ENCODE results near the gene LIMK2. TPM values are rescaled to one million over a fixed set of nuclear protein-coding genes. Genes with fewer than 3 reads are reported as not detected.
"Not testable (repeated sequence)": the region's sequence is repeated elsewhere in the genome, so short reads cannot be mapped to it uniquely, and the experiment has no call there.

LIMK2 gene
- total RNA-seq, 2 experiments from 2014 or later: 32.2 to 47.3 TPM

DNA sequence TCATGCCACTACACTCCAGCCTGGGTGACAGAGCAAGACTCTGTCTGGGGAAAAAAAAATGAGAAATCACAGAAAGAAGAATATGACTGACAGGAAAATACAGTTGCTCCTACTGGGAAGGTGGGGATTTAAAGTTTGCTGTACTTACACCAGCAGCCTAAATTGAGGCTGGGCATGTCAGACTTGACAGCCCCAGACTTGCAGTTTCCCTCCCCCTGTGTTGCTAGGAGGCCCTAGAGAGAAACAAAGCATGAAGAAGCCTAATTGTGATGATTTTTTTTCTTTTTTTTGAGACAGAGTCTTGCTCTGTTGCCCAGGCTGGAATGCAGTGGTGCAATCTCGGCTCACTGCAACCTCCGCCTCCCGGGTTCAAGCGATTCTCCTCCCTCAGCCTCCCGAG is 17.4 kb upstream of the LIMK2 start:
- H3K36me3 Mint-ChIP-seq; H3K9me3 Mint-ChIP-seq (ENCODE audit: low read depth); CTCF ChIA-PET; ATAC-seq; H3K27me3 Mint-ChIP-seq; H3K4me3 Mint-ChIP-seq; H3K4me1 Mint-ChIP-seq; DNase-seq; H3K27ac Mint-ChIP-seq: not testable (repeated sequence)

DNA sequence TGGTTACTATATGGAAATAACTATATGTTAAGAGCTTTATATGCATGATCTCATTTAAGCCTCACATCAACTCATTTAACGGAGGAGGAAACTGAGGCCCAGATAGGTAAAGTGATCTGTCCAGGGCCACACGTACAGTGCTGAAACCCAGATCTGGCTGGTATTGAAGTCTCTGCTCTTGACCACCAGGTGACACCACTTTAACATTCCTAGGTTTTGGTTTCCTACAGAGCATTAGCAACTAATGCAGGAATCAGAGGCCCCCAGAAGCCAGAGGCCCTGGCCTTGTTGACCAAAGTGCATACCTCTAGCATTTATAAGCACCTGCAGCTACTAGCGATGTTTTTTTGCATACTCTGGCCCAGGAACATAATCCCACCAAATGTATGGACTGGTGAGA is 12.9 kb upstream of the LIMK2 start:
- DNase-seq (no peak), ATAC-seq (no peak)
- no peaks in the 10 kb centered on the region for H3K27me3 Mint-ChIP-seq
- no peaks in the 10 kb centered on the region for H3K36me3 Mint-ChIP-seq
- H3K27ac Mint-ChIP-seq: no peak overlapping the region
- CTCF ChIA-PET: interaction anchor here (0.9 kb wide), 1 partner anchor 74 kb away, joined by 5 read pairs; no protein-coding TSS in a partner anchor
- no peak overlapping the region for H3K4me3 Mint-ChIP-seq
- no peaks in the 10 kb centered on the region for H3K9me3 Mint-ChIP-seq (ENCODE audit: low read depth)
- no peaks in the 10 kb centered on the region for H3K4me1 Mint-ChIP-seq

DNA sequence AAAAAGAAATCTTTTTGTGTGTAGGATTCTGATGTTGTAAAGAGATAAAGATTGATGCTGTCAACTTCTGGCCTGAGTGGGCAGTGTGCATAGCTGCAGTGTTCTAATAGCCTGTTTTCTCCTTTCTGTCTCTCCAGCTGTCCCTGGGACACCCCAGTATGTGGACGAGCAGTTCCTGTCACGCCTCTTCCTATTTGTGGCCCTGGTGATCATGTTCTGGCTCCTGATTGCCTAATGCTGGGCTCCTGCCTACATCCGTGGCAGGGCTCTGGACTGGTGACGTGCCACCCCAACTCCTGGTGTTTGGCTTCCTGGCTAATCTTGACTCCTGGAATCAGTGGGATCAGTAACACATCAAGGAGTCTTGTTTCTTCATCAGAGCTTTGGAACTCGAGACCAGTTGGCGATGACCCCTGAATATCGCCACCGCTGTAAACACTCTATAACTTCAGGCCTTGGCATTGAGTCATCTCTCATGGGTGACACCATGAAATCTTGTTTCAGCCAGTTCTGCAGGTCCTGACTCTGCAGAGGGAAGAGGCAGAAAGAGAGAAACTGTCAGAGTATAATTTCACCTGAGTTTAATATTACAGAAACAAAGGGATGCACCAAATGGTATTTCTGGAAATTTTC is 7.6 kb upstream of the LIMK2 start:
- not testable (repeated sequence) for DNase-seq; H3K4me1 Mint-ChIP-seq; ATAC-seq; H3K27ac Mint-ChIP-seq; H3K4me3 Mint-ChIP-seq; H3K36me3 Mint-ChIP-seq; H3K9me3 Mint-ChIP-seq (ENCODE audit: low read depth); H3K27me3 Mint-ChIP-seq
- CTCF ChIA-PET: interaction anchor here (0.6 kb wide), 1 partner anchor 18 kb away, joined by 4 read pairs; no protein-coding TSS in a partner anchor

DNA sequence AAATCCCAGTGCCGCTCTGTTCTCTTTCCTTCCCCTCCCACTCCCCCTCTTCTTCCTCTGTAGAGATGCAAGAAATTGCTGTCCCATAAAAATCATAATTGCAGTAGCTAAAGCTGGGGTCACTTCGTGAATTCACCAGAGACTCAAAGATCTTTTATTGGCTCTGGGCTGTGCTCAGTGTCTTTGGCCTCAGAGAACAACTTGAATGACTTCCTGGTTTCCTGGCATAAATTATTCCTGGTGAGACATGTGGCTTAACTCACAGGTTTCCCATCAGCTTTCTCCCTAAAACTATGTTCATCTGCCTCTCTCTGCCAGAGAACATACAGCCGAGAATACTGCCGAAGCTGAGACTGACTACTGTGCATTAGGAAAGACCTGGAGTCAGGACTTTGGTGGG is 7.0 kb upstream of the LIMK2 start:
- H3K4me3 Mint-ChIP-seq; H3K36me3 Mint-ChIP-seq; H3K27me3 Mint-ChIP-seq; CTCF ChIA-PET; H3K9me3 Mint-ChIP-seq (ENCODE audit: low read depth); ATAC-seq; H3K4me1 Mint-ChIP-seq; DNase-seq; H3K27ac Mint-ChIP-seq: not testable (repeated sequence)

DNA sequence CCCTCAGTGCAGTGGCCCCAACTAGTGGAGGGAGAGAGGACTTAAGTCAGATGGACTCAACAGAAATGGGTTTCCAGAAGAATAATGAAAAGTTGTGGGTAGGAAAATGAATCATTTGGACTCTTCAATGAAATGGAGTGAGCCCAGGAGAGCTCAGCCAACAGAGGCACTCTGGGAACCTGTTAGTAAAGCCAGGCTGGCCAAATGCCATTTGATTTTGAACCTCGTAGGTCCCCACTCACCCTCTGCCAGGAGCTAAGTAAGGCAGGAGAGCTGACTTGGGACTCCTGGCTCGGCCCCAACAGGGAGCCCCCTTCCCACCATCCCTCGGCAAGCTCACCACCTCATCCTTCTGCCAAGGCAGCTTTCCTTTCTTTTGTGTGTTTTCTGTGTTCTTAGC is 5.6 kb upstream of the LIMK2 start:
- CTCF ChIA-PET: interaction anchor here (2.0 kb wide), 1 partner anchor 107 kb away, joined by 4 read pairs; no protein-coding TSS in a partner anchor
- not testable (repeated sequence) for DNase-seq; H3K9me3 Mint-ChIP-seq (ENCODE audit: low read depth); H3K27ac Mint-ChIP-seq; ATAC-seq; H3K27me3 Mint-ChIP-seq; H3K4me3 Mint-ChIP-seq; H3K36me3 Mint-ChIP-seq
- H3K4me1 Mint-ChIP-seq: peaks cover 16% of the 10 kb centered on the region

DNA sequence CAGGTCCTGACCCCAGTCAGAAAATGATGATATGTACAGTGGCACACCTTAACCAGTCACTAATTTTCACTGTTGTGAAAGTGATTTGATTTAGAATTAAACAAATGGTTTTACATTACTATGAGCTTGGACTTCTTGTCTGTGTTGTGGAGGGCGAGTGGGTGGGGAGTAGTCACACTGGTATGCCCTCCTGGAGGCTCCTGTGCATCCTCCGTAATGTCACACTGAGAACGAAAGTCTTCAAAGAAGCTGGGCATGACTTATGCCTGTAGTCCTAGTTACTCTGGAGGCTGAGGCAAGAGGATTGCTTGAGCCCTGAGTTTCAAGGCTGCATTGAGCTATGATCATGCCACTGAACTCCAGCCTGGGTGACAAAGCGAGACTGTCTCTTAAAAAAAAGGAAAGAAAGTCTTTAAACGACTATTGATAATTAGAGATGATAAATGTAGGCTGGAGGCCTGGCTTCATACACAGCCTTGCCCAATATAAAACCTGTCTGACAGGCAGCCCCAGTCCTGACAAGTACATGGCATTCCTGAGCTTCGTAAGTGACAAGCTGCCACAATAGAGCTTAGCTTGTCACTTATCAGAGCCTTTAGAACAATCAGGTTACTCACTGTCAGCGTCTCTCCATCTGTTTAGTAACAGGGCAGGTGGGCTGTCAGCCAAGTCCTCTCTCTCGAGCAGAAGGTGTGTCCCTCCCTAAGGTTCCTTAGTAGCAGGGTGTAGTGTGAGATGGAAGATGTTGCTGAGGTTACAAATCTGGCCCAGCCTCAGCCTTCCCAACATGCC is 5.0 kb upstream of the LIMK2 start:
- ATAC-seq: no peak
- no peaks in the 10 kb centered on the region for H3K9me3 Mint-ChIP-seq (ENCODE audit: low read depth)
- H3K27me3 Mint-ChIP-seq: no peaks in the 10 kb centered on the region
- peaks cover 21% of the 10 kb centered on the region for H3K4me1 Mint-ChIP-seq
- CTCF ChIA-PET: interaction anchor here (1.0 to 2.0 kb wide), 3 partner anchors 36 to 106 kb away, joined by 3 to 5 read pairs (median 4); no protein-coding TSS in a partner anchor
- no peak for DNase-seq
- H3K36me3 Mint-ChIP-seq: peaks cover 5% of the 10 kb centered on the region
- H3K4me3 Mint-ChIP-seq: no peak overlapping the region
- no peak overlapping the region for H3K27ac Mint-ChIP-seq

DNA sequence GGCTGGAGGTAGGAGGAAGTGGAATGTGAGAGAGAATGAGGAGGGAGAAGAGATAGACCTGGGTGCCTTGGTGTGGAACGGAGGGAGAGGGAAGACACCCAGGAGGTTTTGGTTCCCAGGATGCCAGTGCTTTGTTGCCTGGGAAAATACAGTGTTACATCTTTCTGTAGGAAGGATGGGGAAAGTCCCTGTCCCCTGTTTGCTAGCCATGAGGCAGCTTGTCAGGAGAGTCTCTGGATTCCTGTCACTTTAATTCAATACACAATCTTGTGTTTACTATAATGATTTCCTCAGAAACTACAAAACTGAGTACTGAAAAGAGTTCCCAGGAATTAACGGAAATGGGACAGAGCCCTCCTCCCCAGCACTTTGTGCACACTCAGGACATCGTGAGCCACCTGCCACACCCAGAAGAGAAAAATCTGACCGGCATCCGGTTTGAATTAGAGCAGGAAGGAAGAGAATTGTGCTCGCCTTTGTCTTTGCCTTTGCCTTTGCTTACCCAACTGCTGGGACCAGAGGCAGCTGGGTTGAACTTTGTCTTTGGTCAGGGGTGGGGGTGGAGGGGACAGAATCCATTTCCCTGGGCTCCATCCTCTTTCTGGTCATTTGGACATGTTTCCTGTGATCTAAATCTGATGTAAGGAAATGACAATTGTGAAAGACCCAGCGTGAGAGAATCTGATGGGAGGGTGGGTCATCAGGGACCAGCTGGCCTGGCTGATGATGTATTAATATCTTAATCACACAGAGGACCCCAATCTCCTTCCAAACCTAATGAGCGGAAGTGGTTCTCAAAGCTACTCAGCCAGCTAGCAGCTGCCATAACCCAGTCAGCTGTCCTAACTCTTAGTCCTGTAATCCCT is 1.3 kb upstream of the LIMK2 start:
- Mint-ChIP-seq H3K4me3 (peak overlapping the region; percentile 47), H3K27ac (peak overlapping the region; percentile 88), H3K36me3 (peaks cover 8% of the 10 kb centered on the region), H3K27me3 (no peaks in the 10 kb centered on the region), H3K4me1 (peaks cover 32% of the 10 kb centered on the region), H3K9me3 (ENCODE audit: low read depth) (no peaks in the 10 kb centered on the region)
- DNase-seq: peak; percentile 48
- no peak for ATAC-seq
- CTCF ChIA-PET: interaction anchor here (0.6 to 6.0 kb wide), 22 partner anchors 9 to 210 kb away, joined by 3 to 62 read pairs (median 7); partner anchors contain the start of genes PIK3IP1, RNF185 and SELENOM

DNA sequence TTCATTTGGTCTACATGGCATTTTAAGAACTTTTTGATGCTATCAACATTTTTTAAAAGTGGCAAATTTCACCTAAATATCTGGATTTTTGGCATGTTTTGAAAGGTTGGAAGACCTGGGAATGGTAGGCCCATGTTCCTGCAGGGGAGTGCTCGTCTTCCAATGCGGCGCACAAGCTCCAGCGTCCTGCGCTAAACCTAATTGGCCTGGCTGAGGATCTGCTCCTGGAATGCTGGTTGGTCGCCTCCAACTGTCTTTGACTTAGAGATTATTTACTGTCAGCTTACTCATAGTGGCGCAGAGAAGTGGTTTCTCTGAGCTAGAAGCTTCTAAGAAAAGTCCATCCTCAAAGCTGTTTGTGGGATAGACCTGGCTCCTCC is 626 bp upstream of the LIMK2 start:
- Mint-ChIP-seq H3K9me3 (ENCODE audit: low read depth) (no peaks in the 10 kb centered on the region), H3K27me3 (no peaks in the 10 kb centered on the region), H3K27ac (peak overlapping the region; percentile 88), H3K4me1 (peaks cover 36% of the 10 kb centered on the region), H3K36me3 (peaks cover 13% of the 10 kb centered on the region), H3K4me3 (peak overlapping the region; percentile 81)
- CTCF ChIA-PET: interaction anchor here (0.6 to 6.0 kb wide), 23 partner anchors 9 to 209 kb away, joined by 3 to 62 read pairs (median 5); partner anchors contain the start of genes PIK3IP1, RNF185 and SELENOM
- ATAC-seq (no peak), DNase-seq (no peak)

DNA sequence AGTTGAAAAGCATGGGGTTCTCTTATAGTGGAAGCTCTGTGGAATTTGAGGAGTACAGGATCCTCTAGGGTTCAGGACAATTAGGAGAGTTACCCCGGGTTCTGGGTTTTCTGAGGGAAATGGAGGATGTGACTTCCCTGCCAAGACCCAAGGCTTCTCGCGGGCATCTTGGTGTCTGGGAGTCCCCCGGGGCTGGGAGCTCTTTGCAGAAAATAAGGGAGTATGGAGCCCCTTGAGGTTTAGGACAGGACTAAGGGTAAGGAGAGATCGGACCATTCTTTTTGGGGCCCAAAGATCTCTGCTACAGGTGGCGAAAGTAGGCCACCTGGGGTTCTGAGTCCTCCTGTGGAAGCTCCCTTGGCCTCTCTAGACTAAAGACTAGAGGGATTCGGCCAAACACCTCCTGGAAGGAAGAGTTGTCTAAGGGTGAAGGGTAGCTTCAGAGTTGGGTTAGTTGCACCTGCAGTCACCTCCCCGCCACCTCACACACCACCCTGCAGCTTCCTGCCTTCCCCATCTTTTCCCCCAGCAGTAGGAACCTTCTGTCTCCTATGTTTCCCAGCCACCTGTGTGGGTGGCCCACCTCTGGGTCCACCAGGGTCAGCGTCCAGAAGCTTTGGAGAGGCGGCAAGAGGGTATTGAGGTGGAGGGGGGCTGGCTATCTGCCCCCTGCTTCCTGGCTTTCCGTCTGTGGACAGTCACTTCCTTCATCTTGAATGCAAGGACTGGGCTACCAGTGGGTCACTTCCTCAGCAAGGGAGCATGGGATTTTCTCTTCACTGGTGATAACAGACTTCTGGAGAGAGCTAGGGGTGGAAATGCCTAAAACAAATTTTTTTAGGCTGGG is 908 bp downstream of the LIMK2 start:
- peaks cover 13% of the 10 kb centered on the region for H3K36me3 Mint-ChIP-seq
- no peak for DNase-seq
- no peaks in the 10 kb centered on the region for H3K9me3 Mint-ChIP-seq (ENCODE audit: low read depth)
- ATAC-seq: no peak
- no peaks in the 10 kb centered on the region for H3K27me3 Mint-ChIP-seq
- H3K27ac Mint-ChIP-seq: peak overlapping the region; percentile 75
- peak overlapping the region; percentile 81 for H3K4me3 Mint-ChIP-seq
- peaks cover 43% of the 10 kb centered on the region for H3K4me1 Mint-ChIP-seq
- CTCF ChIA-PET: interaction anchor here (0.7 to 6.0 kb wide), 20 partner anchors 8 to 132 kb away, joined by 3 to 62 read pairs (median 10); partner anchors contain the start of genes PIK3IP1, RNF185 and SELENOM

DNA sequence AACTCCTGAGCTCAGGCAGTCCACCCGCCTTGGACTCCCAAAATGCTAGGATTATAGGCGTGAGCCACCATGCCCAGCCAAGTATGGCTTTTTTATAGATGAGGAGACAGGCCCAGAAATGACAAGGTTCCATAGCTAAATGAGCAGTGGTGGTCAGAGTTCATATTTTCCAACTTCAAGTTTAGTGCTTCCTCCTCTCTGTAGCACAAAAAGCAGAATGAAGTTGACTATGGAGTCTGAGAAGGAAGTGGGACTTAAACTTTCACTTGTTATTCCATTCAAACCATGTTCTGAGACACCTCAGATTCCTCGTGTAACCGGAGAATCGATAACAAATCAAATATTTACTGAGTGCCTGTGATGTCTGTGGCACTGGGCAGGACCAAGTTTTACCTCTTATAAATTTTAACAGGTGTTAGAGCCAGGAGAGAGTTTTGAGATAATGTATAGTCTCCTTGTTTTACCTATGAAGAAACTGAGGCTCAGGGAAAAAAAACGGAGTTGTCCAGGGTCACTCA is 3.0 kb downstream of the LIMK2 start:
- Mint-ChIP-seq H3K27me3 (no peaks in the 10 kb centered on the region), H3K4me3 (no peak overlapping the region)

DNA sequence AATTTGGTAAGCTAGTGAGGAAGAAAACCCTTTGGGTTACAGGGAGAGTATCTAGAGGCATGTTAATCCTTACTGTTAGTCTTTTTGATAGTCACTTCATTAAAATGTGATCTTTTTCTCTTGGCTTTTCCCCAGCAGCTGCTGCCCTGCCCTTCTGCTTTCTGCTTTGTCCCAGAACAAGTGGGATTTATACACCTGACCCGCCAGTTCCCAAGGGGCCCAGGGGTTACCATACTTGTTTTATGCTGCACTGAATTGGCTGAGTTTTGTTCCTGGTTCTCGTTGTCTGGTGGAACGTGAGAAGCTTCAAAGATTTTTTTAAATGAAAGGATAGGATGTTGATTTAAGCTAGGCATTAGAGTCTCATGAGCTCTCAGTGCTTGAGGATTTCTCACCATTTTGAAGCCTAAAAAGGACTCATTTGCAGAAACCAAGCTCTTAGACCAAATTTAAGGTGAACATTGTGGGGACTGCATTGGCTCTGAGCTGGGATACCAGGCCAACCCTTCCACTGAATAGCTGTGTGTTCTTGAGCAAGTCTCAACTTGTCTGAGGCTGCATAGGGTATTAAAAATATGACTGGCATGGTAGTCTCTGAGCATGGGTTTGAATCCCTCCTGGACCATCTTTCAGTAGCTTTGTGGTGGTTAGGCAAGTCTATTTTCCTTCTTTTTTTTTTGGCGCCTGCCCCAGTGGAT is 6.6 kb downstream of the LIMK2 start:
- peaks cover 28% of the 10 kb centered on the region for H3K36me3 Mint-ChIP-seq
- ATAC-seq (no peak), DNase-seq (no peak)
- CTCF ChIA-PET: interaction anchor here (0.7 to 3.3 kb wide), 5 partner anchors 9 to 584 kb away, joined by 3 to 21 read pairs (median 4); no protein-coding TSS in a partner anchor
- no peak overlapping the region for H3K4me3 Mint-ChIP-seq
- H3K9me3 Mint-ChIP-seq (ENCODE audit: low read depth): no peaks in the 10 kb centered on the region
- H3K27ac Mint-ChIP-seq: peak overlapping the region; percentile 6
- H3K27me3 Mint-ChIP-seq: no peaks in the 10 kb centered on the region
- H3K4me1 Mint-ChIP-seq: peaks cover 47% of the 10 kb centered on the region

More for the DNA sequence above, 3.0 kb downstream of the LIMK2 start:
- DNase-seq (no peak), ATAC-seq (no peak)
- peaks cover 22% of the 10 kb centered on the region for H3K36me3 Mint-ChIP-seq
- no peak overlapping the region for H3K27ac Mint-ChIP-seq
- CTCF ChIA-PET: interaction anchor here (5.3 to 6.0 kb wide), 2 partner anchors 11 to 107 kb away, joined by 23 to 55 read pairs; partner anchors contain the start of gene SELENOM
- peaks cover 48% of the 10 kb centered on the region for H3K4me1 Mint-ChIP-seq
- H3K9me3 Mint-ChIP-seq (ENCODE audit: low read depth): no peaks in the 10 kb centered on the region

Measured in activated CD8-positive, alpha-beta memory T cell treated with anti-CD3 and anti-CD28 coated beads, Interleukin-2, amount 10 ng/mL, durations not matched to agents 7 days and 5 days (primary cell).